Lower lobe of right lung (tissue), 2 donors: Measurements from ENCODE around the gene RFX5. TPM values are rescaled to one million over a fixed set of nuclear protein-coding genes. Genes with fewer than 3 reads are reported as not detected.
A peak's percentile ranks its signal among the peaks of the same experiment; 100 is the strongest.

Experiments
- ATAC-seq, 2 donors: fragments of 200-7000 bp; cut with Tn5 transposase; one replicate each; pipeline ENCODE4 v1.9.1; 2020 to 2022; ENCODE audit warnings: mild to moderate bottlenecking in 2 of 2, moderate library complexity in 2 of 2
- DNase-seq: peaks from one replicate; pipeline ENCODE4 v3.0.0-alpha.2; 2020
- H3K27ac ChIP-seq: fragments of 200-600 bp; one replicate; pipeline ENCODE4 v1.8.0; 2022
- H3K27me3 ChIP-seq: fragments of 200-600 bp; one replicate; pipeline ENCODE4 v1.8.0; 2022; ENCODE audit warnings: low read depth
- H3K36me3 ChIP-seq: fragments of 200-600 bp; one replicate; pipeline ENCODE4 v1.8.0; 2022; ENCODE audit warnings: mild to moderate bottlenecking
- H3K4me1 ChIP-seq: fragments of 200-600 bp; one replicate; pipeline ENCODE4 v1.8.0; 2022
- H3K4me3 ChIP-seq: fragments of 200-600 bp; one replicate; pipeline ENCODE4 v1.8.0; 2022; ENCODE audit warnings: mild to moderate bottlenecking
- H3K9me3 ChIP-seq: fragments of 200-600 bp; one replicate; pipeline ENCODE4 v1.8.0; 2022
- CTCF ChIP-seq: fragments of 200-600 bp; IDR thresholded peaks from one replicate; pipeline ENCODE4 v1.8.0; 2022; ENCODE audit warnings: antibody characterized with exemption, mild to moderate bottlenecking
- intact Hi-C: fragments of 100-400 bp; cut with DNase I; formaldehyde crosslinking; loops from one replicate; pipeline ENCODE4 v1.11.0; 2022
- total RNA-seq: library from RNA; stranded (reverse); fragmentation: NEBNext Ultra II Directional; extraction: Animal tissue kit (Norgen Biotek cat#: 25700); gene quantifications from one replicate; pipeline ENCODE4 v1.2.1, GENCODE V29; 2021
- donor health status: DM: no; HTN: yes; CAD: no; lungs with severe emphysema.

Gene RFX5
- total RNA-seq, 1 donor from 2014 or later = 57.6 TPM

- Histone ChIP-seq H3K27ac (peak within 1 kb of the TSS; percentile 97), H3K36me3 (peaks cover 22% of the 10 kb centered on the region), H3K4me3 (peak within 1 kb of the TSS; percentile 86), H3K4me1 (peaks cover 34% of the 10 kb centered on the region), H3K9me3 (no peaks in the 10 kb centered on the region), H3K27me3 (no peaks in the 10 kb centered on the region)
- ATAC-seq (peak; percentile 98), DNase-seq (peak; percentile 91)
- intact Hi-C loops = no loop called here
- TF ChIP-seq CTCF = no peak
These were observed 19.7 kb downstream of the RFX5 start, which contains the start of gene PI4KB for GRCh38 chr1:151327223-151327902. TSS of gene PI4KB (minus strand) at chr1:151327416. CDS start at chr1:151316481, 10,935 bp downstream.

GRCh38 chr1:151326619-151327222 lies 20.3 kb downstream of the RFX5 start:
- peak overlapping the region; percentile 86 for H3K4me3 ChIP-seq
- H3K36me3 ChIP-seq = peaks cover 29% of the 10 kb centered on the region
- peak overlapping the region; percentile 97 for H3K27ac ChIP-seq
- DNase-seq (peak; percentile 74), ATAC-seq (peak; percentile 82 to 88)
- no peak for TF ChIP-seq CTCF
- intact Hi-C loops = no loop called here
- H3K27me3 ChIP-seq = no peaks in the 10 kb centered on the region
- H3K9me3 ChIP-seq = no peaks in the 10 kb centered on the region
- H3K4me1 ChIP-seq = peaks cover 34% of the 10 kb centered on the region

- intact Hi-C loops = no loop called here
- Histone ChIP-seq H3K27ac (peak overlapping the region; percentile 97), H3K4me3 (peak overlapping the region; percentile 86), H3K9me3 (no peaks in the 10 kb centered on the region), H3K4me1 (peaks cover 34% of the 10 kb centered on the region), H3K36me3 (peaks cover 36% of the 10 kb centered on the region), H3K27me3 (no peaks in the 10 kb centered on the region)
- DNase-seq (no peak), ATAC-seq (no peak)
- no peak for TF ChIP-seq CTCF
These were observed 21.2 kb downstream of the RFX5 start for GRCh38 chr1:151325646-151326429.

GRCh38 chr1:151325231-151325630 lies 21.8 kb downstream of the RFX5 start:
- no peak for DNase-seq
- no peak for TF ChIP-seq CTCF
- H3K4me3 ChIP-seq = no peak overlapping the region

GRCh38 chr1:151324390-151324930 lies 22.6 kb downstream of the RFX5 start:
- no peak for TF ChIP-seq CTCF
- intact Hi-C loops = no loop called here
- Histone ChIP-seq H3K4me1 (peaks cover 34% of the 10 kb centered on the region), H3K4me3 (no peak overlapping the region), H3K36me3 (peaks cover 50% of the 10 kb centered on the region), H3K27me3 (no peaks in the 10 kb centered on the region), H3K9me3 (no peaks in the 10 kb centered on the region), H3K27ac (no peak overlapping the region)
- no peak for DNase-seq
- ATAC-seq = no peak

More at GRCh38 chr1:151325231-151325630, 21.8 kb downstream of the RFX5 start:
- Histone ChIP-seq H3K27me3 (no peaks in the 10 kb centered on the region), H3K9me3 (no peaks in the 10 kb centered on the region), H3K4me1 (peaks cover 34% of the 10 kb centered on the region), H3K36me3 (peaks cover 42% of the 10 kb centered on the region), H3K27ac (no peak overlapping the region)
- intact Hi-C loops = no loop called here
- no peak for ATAC-seq
